Panc1 (cell line): ENCODE measurements around the gene DOCK1. TPM values are rescaled to one million over a fixed set of nuclear protein-coding genes. Genes with fewer than 3 reads are reported as not detected.

Experiments used
- ATAC-seq: fragments of 200-7000 bp; cut with Tn5 transposase; 2 replicates; pipeline ENCODE4 v1.9.1; 2020; ENCODE audit warnings: mild to moderate bottlenecking, moderate library complexity
- BruUV-seq: library from RNA; stranded (reverse); fragments of 400-500 nt; replicated peaks from 2 replicates; lab custom pipeline; 2021; lab: Mats Ljungman, UMichigan
- CTCF ChIA-PET: fragments of 300-600 bp; sonication (Branson Sonifier 250); formaldehyde crosslinking; loops from one replicate; lab custom pipeline; 2022; ENCODE audit warnings: antibody characterized with exemption; lab: Charles Lee
- POLR2A ChIA-PET: fragments of 300-600 bp; sonication (Branson Sonifier 250); formaldehyde crosslinking; loops from one replicate; lab custom pipeline; 2022; ENCODE audit warnings: antibody characterized with exemption; lab: Charles Lee
- DNase-seq: peaks from one replicate; pipeline ENCODE4 v3.0.0-alpha.2; 2010; ENCODE audit warnings: low read depth, low spot score
- H3K27ac ChIP-seq: 2 replicates; pipeline ENCODE4 v1.5.1; 2011; ENCODE audit warnings: mild to moderate bottlenecking, low read length, inconsistent platforms
- H3K27me3 ChIP-seq: fragments of 200-500 bp; sonication (Bioruptor generic); 2 replicates; pipeline ENCODE4 v1.6.0; 2014; ENCODE audit warnings: low read length, inconsistent platforms; ENCODE audit not compliant: control insufficient read depth, insufficient read depth
- H3K36me3 ChIP-seq: fragments of 200-500 bp; sonication (Bioruptor generic); 2 replicates; pipeline ENCODE4 v1.5.1; 2014; ENCODE audit warnings: inconsistent platforms, mild to moderate bottlenecking, low read length, moderate library complexity; ENCODE audit not compliant: control insufficient read depth, insufficient read depth
- H3K4me1 ChIP-seq: 2 replicates; pipeline ENCODE4 v1.5.1; 2011; ENCODE audit warnings: inconsistent platforms, mild to moderate bottlenecking, low read length, moderate library complexity; ENCODE audit not compliant: control insufficient read depth, insufficient read depth
- H3K4me3 ChIP-seq, 2 experiments: 2 replicates each; pipeline ENCODE4 v1.5.1; 2011 to 2012; ENCODE audit warnings: low read depth in 2 of 2, low read length in 2 of 2, mild to moderate bottlenecking in 2 of 2, inconsistent platforms in 1 of 2, moderate library complexity in 1 of 2
- H3K9me3 ChIP-seq: fragments of 200-500 bp; sonication (Bioruptor generic); 2 replicates; pipeline ENCODE4 v1.5.1; 2014; ENCODE audit warnings: low read depth, mild to moderate bottlenecking, inconsistent platforms, low read length, moderate library complexity; ENCODE audit not compliant: control insufficient read depth, insufficient read depth
- POLR2AphosphoS5 ChIP-seq: IDR thresholded peaks from 2 replicates; pipeline ENCODE4 v1.6.1; 2012; ENCODE audit warnings: mild to moderate bottlenecking, low read depth, low read length, moderate library complexity
- REST ChIP-seq, 2 experiments: IDR thresholded peaks; 2 replicates each; pipeline ENCODE4 v1.6.1; 2011 to 2012; ENCODE audit warnings: low read depth in 2 of 2, control low read depth in 1 of 2, low read length in 1 of 2, mild to moderate bottlenecking in 1 of 2, moderate library complexity in 1 of 2; ENCODE audit not compliant: insufficient read depth in 1 of 2
- SIN3A ChIP-seq: IDR thresholded peaks from 2 replicates; pipeline ENCODE4 v1.6.1; 2012; ENCODE audit warnings: low read depth, mild to moderate bottlenecking, low read length, moderate library complexity, borderline replicate concordance; ENCODE audit not compliant: insufficient read depth
- TCF7L2 ChIP-seq: IDR thresholded peaks from 2 replicates; pipeline ENCODE4 v1.6.1; 2011; ENCODE audit warnings: mild to moderate bottlenecking, low read depth, low read length, inconsistent platforms
- in situ Hi-C: cut with HindIII; loops from 2 replicates; pipeline ENCODE4 v1.10.0; 2016; ENCODE audit warnings: low sequenced_read_pairs, low pct_unique_long_range_greater_than_20kb
- intact Hi-C: fragments of 100-400 bp; cut with micrococcal nuclease; formaldehyde crosslinking; loops from one replicate; pipeline ENCODE4 v1.10.0; 2022; ENCODE audit not compliant: unreplicated experiment
- total RNA-seq: library from RNA; stranded (reverse); gene quantifications from one replicate; pipeline ENCODE4 v1.2.1, GENCODE V29; 2021; ENCODE audit not compliant: unreplicated experiment
- TF ChIP-seq, protein P1 (sequence below): fragments of 450-650 bp; IDR thresholded peaks from 2 replicates; pipeline ENCODE4 v1.5.1; 2017; ENCODE audit warnings: mild to moderate bottlenecking

Gene DOCK1
- total RNA-seq, 1 experiment from 2014 or later, result 67.6 TPM

DNA sequence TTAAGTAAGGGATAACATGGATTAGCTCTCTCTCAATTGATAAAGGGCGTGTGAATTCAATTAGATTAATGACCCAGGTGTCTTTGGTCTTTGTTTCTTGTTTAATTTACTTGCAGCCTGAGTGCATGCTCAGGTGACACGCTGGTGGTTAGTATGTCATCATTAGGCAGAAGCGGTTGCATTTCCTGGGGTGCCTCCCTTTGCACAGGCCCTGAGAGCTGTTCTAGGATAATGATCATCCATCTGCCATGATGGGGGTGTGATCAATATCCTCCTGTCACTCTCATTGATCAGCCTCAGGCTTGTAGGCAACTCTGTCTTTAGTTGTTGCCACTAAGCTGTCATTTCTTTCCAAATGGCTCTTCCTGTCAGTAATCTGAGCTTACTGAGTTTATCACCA lies 544.3 kb downstream of the DOCK1 start:
- ATAC-seq (no peak), DNase-seq (no peak)
- Histone ChIP-seq H3K4me1 (no peaks in the 10 kb centered on the region), H3K36me3 (no peaks in the 10 kb centered on the region; the same call in none of the 2 replicates), H3K9me3 (no peaks in the 10 kb centered on the region), H3K4me3 (no peak overlapping the region), H3K27me3 (no peaks in the 10 kb centered on the region), H3K27ac (no peak overlapping the region)
- in situ Hi-C loops (no loop called here), intact Hi-C loops (no loop called here)
- no TSS peak for BruUV-seq
- ChIA-PET POLR2A (no interaction called here), CTCF (no interaction called here)
- TF ChIP-seq TCF7L2, result no peak
- TF ChIP-seq, protein P1, sequence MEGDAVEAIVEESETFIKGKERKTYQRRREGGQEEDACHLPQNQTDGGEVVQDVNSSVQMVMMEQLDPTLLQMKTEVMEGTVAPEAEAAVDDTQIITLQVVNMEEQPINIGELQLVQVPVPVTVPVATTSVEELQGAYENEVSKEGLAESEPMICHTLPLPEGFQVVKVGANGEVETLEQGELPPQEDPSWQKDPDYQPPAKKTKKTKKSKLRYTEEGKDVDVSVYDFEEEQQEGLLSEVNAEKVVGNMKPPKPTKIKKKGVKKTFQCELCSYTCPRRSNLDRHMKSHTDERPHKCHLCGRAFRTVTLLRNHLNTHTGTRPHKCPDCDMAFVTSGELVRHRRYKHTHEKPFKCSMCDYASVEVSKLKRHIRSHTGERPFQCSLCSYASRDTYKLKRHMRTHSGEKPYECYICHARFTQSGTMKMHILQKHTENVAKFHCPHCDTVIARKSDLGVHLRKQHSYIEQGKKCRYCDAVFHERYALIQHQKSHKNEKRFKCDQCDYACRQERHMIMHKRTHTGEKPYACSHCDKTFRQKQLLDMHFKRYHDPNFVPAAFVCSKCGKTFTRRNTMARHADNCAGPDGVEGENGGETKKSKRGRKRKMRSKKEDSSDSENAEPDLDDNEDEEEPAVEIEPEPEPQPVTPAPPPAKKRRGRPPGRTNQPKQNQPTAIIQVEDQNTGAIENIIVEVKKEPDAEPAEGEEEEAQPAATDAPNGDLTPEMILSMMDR, result no peak
- no peak for TF ChIP-seq SIN3A
- TF ChIP-seq REST (IDR thresholded peaks at IDR 0.05; ENCODE audit: insufficient read depth in 1 of 2, low read depth in 2 of 2, low read length in 1 of 2), result no peak
- TF ChIP-seq POLR2AphosphoS5, result no peak

- BruUV-seq, result no TSS peak
- no peak overlapping the region for H3K4me3 ChIP-seq
These were observed 545.4 kb downstream of the DOCK1 start for GRCh38 chr10:127450644-127451043.

More at GRCh38 chr10:127450644-127451043, 545.4 kb downstream of the DOCK1 start:
- H3K4me1 ChIP-seq, result no peaks in the 10 kb centered on the region
- TF ChIP-seq, protein P1, result no peak
- no peak for TF ChIP-seq TCF7L2
- no peak for TF ChIP-seq SIN3A
- no peak for TF ChIP-seq POLR2AphosphoS5
- TF ChIP-seq REST (IDR thresholded peaks at IDR 0.05; ENCODE audit: insufficient read depth in 1 of 2, low read depth in 2 of 2, low read length in 1 of 2), result no peak
- ChIA-PET POLR2A (no interaction called here), CTCF (no interaction called here)
- no peaks in the 10 kb centered on the region; the same call in none of the 2 replicates for H3K36me3 ChIP-seq
- no peaks in the 10 kb centered on the region for H3K27me3 ChIP-seq
- no peaks in the 10 kb centered on the region for H3K9me3 ChIP-seq
- no peak for ATAC-seq
- in situ Hi-C loops (no loop called here), intact Hi-C loops (no loop called here)
- DNase-seq, result no peak
- no peak overlapping the region for H3K27ac ChIP-seq
